Stomach (tissue), 4 donors: ENCODE results near the gene NUDCD2.

ENCODE experiments used
- EP300 ChIP-seq: sonication (generic); formaldehyde crosslinking; IDR thresholded peaks from one replicate; pipeline ENCODE4 v1.6.1; 2017; ENCODE audit warnings: antibody characterized with exemption
- POLR2A ChIP-seq, 4 donors: fragments of 450-650 bp; IDR thresholded peaks; one replicate each; pipeline ENCODE4 v1.6.1; 2016; ENCODE audit warnings: antibody characterized with exemption in 4 of 4, control low read depth in 2 of 4, mild to moderate bottlenecking in 1 of 4, moderate library complexity in 1 of 4
- POLR2AphosphoS5 ChIP-seq, 3 donors: sonication (generic); formaldehyde crosslinking; IDR thresholded peaks; one replicate each; pipeline ENCODE4 v1.6.1; 2016; ENCODE audit warnings: antibody characterized with exemption in 3 of 3
- TF ChIP-seq, protein P1 (sequence below), 7 experiments: fragments of 450-650 bp in 4 of 7; fragments of 200-600 bp in 3 of 7; sonication (generic) in 3 of 7; IDR thresholded peaks; one replicate each; pipeline ENCODE4 v1.5.1; 2016 to 2019; ENCODE audit warnings: antibody characterized with exemption in 7 of 7, control low read depth in 2 of 7, mild to moderate bottlenecking in 1 of 7

- TF ChIP-seq POLR2A (IDR thresholded peaks at IDR 0.05) (no peak), EP300 (no peak), POLR2AphosphoS5 (IDR thresholded peaks at IDR 0.05) (no peak)
- TF ChIP-seq, protein P1, sequence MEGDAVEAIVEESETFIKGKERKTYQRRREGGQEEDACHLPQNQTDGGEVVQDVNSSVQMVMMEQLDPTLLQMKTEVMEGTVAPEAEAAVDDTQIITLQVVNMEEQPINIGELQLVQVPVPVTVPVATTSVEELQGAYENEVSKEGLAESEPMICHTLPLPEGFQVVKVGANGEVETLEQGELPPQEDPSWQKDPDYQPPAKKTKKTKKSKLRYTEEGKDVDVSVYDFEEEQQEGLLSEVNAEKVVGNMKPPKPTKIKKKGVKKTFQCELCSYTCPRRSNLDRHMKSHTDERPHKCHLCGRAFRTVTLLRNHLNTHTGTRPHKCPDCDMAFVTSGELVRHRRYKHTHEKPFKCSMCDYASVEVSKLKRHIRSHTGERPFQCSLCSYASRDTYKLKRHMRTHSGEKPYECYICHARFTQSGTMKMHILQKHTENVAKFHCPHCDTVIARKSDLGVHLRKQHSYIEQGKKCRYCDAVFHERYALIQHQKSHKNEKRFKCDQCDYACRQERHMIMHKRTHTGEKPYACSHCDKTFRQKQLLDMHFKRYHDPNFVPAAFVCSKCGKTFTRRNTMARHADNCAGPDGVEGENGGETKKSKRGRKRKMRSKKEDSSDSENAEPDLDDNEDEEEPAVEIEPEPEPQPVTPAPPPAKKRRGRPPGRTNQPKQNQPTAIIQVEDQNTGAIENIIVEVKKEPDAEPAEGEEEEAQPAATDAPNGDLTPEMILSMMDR (IDR thresholded peaks at IDR 0.05) = no peak
Measured at GRCh38 chr5:163460562-163461171, 765 bp upstream of the NUDCD2 start, which contains the start of gene HMMR.
